ENCODE measurements around the gene BRD4. TPM values are rescaled to one million over a fixed set of nuclear protein-coding genes. Genes with fewer than 3 reads are reported as not detected.

The BRD4 gene
- total RNA-seq, 2 experiments from 2014 or later, result 33.6 to 143 TPM

DNA sequence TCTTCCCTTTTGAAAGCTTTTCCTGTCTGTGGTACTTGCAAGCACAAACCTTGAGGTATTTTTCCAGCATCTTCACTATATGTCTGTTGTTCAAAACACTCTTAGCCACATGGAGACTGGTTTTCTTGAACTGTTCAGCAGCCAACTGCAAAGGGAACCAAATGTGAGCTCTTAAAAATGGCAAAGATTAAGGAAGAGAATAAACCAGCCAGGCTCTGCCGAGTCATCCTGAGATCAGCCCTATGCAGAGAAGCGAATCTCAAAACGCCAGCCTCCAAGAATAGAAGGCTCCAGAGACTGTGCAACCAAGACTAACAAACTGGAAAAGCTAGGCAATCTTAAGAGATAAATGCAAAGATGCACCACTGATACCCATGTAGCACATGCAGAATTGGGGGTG is 26.6 kb upstream of the BRD4 start:
- ChIA-PET POLR2A (interaction anchor here (0.5 to 0.7 kb wide), 2 partner anchors 25 to 51 kb away, joined by 3 read pairs; no protein-coding TSS in a partner anchor), CTCF (ENCODE audit: unreplicated experiment) (no interaction called here)
- H3K4me2 ChIP-seq (ENCODE audit: low read length), result no peak overlapping the region
- intact Hi-C loops (cut with micrococcal nuclease; ENCODE audit: unreplicated experiment), result no loop called here
- TF ChIP-seq EZH2phosphoT487 (IDR thresholded peaks at IDR 0.05; ENCODE audit: borderline replicate concordance, low read depth, low read length), result no peak
- TF ChIP-seq, protein P1, sequence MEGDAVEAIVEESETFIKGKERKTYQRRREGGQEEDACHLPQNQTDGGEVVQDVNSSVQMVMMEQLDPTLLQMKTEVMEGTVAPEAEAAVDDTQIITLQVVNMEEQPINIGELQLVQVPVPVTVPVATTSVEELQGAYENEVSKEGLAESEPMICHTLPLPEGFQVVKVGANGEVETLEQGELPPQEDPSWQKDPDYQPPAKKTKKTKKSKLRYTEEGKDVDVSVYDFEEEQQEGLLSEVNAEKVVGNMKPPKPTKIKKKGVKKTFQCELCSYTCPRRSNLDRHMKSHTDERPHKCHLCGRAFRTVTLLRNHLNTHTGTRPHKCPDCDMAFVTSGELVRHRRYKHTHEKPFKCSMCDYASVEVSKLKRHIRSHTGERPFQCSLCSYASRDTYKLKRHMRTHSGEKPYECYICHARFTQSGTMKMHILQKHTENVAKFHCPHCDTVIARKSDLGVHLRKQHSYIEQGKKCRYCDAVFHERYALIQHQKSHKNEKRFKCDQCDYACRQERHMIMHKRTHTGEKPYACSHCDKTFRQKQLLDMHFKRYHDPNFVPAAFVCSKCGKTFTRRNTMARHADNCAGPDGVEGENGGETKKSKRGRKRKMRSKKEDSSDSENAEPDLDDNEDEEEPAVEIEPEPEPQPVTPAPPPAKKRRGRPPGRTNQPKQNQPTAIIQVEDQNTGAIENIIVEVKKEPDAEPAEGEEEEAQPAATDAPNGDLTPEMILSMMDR (conservative IDR thresholded peaks at IDR 0.05; ENCODE audit: low read length), result no peak
- H3K36me3 ChIP-seq (ENCODE audit: insufficient read depth, low read length), result peaks cover 81% of the 10 kb centered on the region
- no peak overlapping the region for H2AFZ ChIP-seq (ENCODE audit: low read length)
- H3K4me3 ChIP-seq (ENCODE audit: low read depth, low read length, poor library complexity, severe bottlenecking), result no peak overlapping the region
- no peaks in the 10 kb centered on the region for H4K20me1 ChIP-seq (ENCODE audit: insufficient read depth, low read length)
- no peaks in the 10 kb centered on the region for H3K4me1 ChIP-seq (ENCODE audit: insufficient read depth, low read length, poor library complexity, severe bottlenecking)
- no peaks in the 10 kb centered on the region for H3K9me3 ChIP-seq (ENCODE audit: low read length)
- no peak overlapping the region for H3K27ac ChIP-seq (ENCODE audit: low read depth, low read length, poor library complexity, severe bottlenecking)
- BruUV-seq (replicated peaks), result no TSS peak
- no peaks in the 10 kb centered on the region for H3K9me2 ChIP-seq (ENCODE audit: insufficient read depth, low read length)
- DNase-seq (ENCODE audit: low spot score), result no peak
- H3K79me2 ChIP-seq (ENCODE audit: insufficient read depth, low read depth, low read length), result no peaks in the 10 kb centered on the region

DNA sequence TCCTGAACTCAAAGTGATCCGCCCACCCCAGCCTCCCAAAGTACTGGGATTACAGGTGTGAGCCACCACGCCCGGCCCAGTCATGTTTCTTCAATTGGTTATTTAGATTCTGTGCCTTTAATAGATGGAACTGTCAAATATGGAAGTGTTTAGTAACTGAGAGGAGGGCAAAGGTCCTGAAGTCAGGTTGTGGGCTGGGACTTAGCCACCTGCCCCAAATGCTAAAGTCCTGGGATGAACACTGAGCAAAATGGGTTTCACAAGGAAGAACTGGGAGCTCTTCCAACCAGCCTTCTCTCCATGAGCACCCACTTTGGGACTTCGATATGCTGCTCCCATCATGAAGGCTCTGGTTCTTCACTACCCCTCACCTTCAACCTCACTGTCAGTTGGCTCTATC is 25.6 kb upstream of the BRD4 start:
- H3K27ac ChIP-seq (ENCODE audit: low read depth, low read length, poor library complexity, severe bottlenecking), result no peak overlapping the region

More for the DNA sequence above, 25.6 kb upstream of the BRD4 start:
- intact Hi-C loops (cut with micrococcal nuclease; ENCODE audit: unreplicated experiment), result no loop called here
- POLR2A ChIA-PET, result interaction anchor here (0.6 to 0.7 kb wide), 3 partner anchors 11 to 176 kb away, joined by 3 read pairs; partner anchors contain the start of gene AKAP8
- H3K79me2 ChIP-seq (ENCODE audit: insufficient read depth, low read depth, low read length), result no peaks in the 10 kb centered on the region
- no peaks in the 10 kb centered on the region for H4K20me1 ChIP-seq (ENCODE audit: insufficient read depth, low read length)
- no peak overlapping the region for H3K4me2 ChIP-seq (ENCODE audit: low read length)
- H3K4me3 ChIP-seq (ENCODE audit: low read depth, low read length, poor library complexity, severe bottlenecking), result no peak overlapping the region
- TF ChIP-seq, protein P1 (conservative IDR thresholded peaks at IDR 0.05; ENCODE audit: low read length), result no peak
- no peak for TF ChIP-seq EZH2phosphoT487 (IDR thresholded peaks at IDR 0.05; ENCODE audit: borderline replicate concordance, low read depth, low read length)
- CTCF ChIA-PET (ENCODE audit: unreplicated experiment), result interaction anchor here (0.5 to 0.7 kb wide), 2 partner anchors 20 to 108 kb away, joined by 3 read pairs; no protein-coding TSS in a partner anchor
- TSS peak; percentile 31 for BruUV-seq (replicated peaks)
- DNase-seq (ENCODE audit: low spot score), result no peak
- H2AFZ ChIP-seq (ENCODE audit: low read length), result no peak overlapping the region
- no peaks in the 10 kb centered on the region for H3K9me3 ChIP-seq (ENCODE audit: low read length)
- H3K4me1 ChIP-seq (ENCODE audit: insufficient read depth, low read length, poor library complexity, severe bottlenecking), result no peaks in the 10 kb centered on the region
- H3K36me3 ChIP-seq (ENCODE audit: insufficient read depth, low read length), result peaks cover 88% of the 10 kb centered on the region
- no peaks in the 10 kb centered on the region for H3K9me2 ChIP-seq (ENCODE audit: insufficient read depth, low read length)

Measured in OCI-LY7 (cell line).